ENCODE data around the gene CAMTA1.

CAMTA1 gene

DNA sequence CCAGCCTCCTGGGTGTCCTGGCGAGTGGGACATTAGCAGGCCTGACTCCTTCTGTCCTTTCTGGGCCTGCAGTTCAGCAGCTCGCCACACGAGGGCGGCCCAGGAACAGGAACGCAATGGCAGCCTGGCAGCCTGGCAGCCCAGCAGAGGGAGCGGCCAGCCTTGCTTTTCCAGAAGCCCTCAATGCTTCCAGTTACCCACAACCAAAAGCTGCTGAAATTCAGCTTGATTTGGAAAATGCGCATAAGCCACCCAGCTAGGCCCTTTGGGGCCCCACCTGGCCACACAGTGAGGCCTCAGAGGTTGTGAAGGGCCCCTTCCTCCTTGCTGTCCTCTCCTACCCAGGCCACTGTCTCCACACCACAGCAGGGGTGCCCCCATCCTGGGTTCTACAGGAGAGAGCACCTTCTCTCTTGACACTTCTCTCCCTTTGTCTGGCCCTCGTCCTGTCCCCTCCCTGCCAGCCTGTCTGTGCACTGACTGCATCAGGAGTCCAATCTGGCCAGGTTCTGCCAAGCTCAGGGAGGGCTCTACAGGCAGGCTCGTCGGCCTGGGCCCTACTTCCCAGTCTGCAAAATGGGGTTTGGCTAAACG, 882.5 kb downstream of the CAMTA1 start:
- in situ Hi-C loops (cut with MboI; ENCODE audit: low sequenced_read_pairs) = loop anchor here (25.0 kb wide), 2 partner anchors 245 to 645 kb away; partner anchors contain the start of gene SLC45A1

DNA sequence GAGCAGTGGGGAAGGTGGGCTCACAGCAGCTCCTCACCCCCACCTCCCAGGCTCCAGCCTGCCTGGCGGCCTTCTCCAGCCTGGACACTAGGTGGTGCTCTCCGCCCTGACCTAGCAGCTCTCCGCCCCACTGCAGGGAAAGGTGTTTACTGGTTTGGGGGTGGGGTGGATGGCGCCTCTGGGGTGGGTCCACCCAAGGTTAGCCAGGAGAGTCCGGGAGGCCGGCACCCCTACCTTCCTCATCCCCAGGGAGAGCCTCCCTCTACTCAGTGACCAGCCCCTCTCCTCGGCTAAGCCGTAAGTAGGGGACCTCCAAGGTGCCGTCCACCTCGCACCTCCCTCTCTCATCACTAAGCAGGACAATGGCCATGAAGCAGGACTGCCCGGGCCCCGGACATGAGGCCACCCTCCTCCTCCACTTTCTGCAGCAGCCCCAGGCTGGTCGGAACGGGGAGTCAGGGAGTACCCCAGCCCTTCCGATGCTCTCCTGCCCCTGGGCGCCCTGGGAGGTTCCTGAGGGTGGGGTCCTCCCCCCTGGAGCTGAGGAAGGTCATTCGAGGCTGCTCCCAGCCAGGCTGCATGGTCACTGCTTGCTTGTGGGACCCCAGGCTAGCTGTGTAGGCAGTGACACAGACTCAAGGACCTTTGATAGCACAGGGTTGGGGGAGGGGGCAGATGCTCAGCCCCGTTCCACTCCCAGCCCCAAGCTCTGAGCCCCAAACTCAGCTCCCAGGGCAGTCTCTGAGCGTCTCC, 884.5 kb downstream of the CAMTA1 start:
- in situ Hi-C loops (cut with MboI; ENCODE audit: low sequenced_read_pairs) = loop anchor here (25.0 kb wide), 2 partner anchors 243 to 643 kb away; partner anchors contain the start of gene SLC45A1

DNA sequence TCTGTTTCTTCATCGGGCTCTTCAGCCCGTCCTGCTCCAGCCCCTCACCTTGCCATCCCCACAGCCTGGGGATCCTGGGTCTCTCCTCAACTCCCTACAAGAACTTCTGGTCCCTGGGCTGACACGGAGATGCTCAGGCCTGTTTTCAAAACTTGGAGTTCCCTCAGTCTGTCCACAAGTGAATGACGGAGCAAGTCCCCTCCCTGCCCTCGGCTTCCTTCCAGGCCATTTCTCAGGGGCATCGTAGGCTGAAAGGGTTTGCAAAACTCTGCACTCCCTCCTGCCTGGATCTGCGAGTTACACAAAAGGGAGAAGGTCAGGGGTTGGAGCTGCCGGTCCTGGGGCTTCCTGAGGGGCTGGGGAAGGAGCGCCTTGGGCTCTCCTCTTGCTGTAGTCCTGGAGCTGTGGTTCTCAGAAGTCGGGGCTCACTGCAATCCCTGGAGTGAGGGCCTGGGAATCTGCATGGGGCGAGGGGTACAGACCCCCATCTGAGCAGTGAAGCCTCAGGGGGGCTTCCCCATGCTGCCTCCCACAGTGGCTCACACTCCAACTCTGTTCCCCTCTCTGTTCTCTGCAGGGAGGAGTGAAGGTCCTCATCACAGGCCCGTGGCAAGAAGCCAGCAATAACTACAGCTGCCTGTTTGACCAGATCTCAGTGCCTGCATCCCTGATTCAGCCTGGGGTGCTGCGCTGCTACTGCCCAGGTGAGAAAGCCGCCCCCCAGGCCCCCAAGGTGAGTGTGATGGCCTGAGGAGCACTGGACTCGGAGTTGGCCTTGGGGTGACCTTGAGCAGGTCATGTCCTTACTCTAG, 885.3 kb downstream of the CAMTA1 start:
- in situ Hi-C loops (cut with MboI; ENCODE audit: low sequenced_read_pairs) = loop anchor here (25.0 kb wide), 2 partner anchors 242 to 642 kb away; partner anchors contain the start of gene SLC45A1

DNA sequence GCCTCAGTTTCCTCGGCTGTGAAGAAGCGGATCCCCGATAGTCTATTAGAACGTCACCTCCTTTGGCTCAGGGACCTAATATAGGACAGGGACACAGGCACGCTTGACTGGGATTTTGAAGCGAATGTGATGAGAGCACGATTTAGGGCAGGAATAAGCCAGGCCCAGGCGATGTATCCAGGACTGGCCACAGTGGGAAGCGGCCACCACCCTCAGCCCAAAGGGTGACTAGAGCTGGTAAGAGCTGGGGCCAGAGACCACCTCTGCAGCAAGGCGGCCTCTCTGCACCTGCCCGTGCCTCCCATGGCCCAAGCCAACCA, 885.9 kb downstream of the CAMTA1 start:
- in situ Hi-C loops (cut with MboI; ENCODE audit: low sequenced_read_pairs) = loop anchor here (25.0 kb wide), 2 partner anchors 241 to 641 kb away; partner anchors contain the start of gene SLC45A1

GRCh38 chr1:7671676-7672075, 886.4 kb downstream of the CAMTA1 start:
- in situ Hi-C loops (cut with MboI; ENCODE audit: low sequenced_read_pairs) = loop anchor here (25.0 kb wide), 2 partner anchors 241 to 641 kb away; partner anchors contain the start of gene SLC45A1

GRCh38 chr1:7672864-7673263, 887.6 kb downstream of the CAMTA1 start:
- in situ Hi-C loops (cut with MboI; ENCODE audit: low sequenced_read_pairs) = loop anchor here (25.0 kb wide), 2 partner anchors 239 to 639 kb away; partner anchors contain the start of gene SLC45A1

DNA sequence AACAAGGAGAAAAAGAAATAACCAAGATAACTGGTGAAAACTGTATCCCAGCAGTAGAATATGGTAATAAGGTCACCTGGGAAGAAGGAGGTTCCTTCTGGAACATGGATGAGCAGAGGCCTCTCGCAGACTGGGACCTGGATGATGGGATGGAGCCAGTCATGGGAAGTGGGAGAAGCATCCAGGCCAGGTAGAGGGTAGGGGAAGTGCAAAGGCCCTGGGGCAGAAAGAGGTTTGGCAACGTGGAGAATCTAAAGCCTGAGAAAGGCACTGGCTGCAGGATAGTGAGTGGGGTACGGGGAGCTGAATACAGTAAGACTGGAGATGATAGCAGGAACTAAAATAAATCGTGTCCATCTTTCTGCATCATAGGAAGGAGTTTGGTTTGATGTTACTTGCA, 889.7 kb downstream of the CAMTA1 start:
- in situ Hi-C loops (cut with MboI; ENCODE audit: low sequenced_read_pairs) = loop anchor here (25.0 kb wide), 2 partner anchors 237 to 637 kb away; partner anchors contain the start of gene SLC45A1

DNA sequence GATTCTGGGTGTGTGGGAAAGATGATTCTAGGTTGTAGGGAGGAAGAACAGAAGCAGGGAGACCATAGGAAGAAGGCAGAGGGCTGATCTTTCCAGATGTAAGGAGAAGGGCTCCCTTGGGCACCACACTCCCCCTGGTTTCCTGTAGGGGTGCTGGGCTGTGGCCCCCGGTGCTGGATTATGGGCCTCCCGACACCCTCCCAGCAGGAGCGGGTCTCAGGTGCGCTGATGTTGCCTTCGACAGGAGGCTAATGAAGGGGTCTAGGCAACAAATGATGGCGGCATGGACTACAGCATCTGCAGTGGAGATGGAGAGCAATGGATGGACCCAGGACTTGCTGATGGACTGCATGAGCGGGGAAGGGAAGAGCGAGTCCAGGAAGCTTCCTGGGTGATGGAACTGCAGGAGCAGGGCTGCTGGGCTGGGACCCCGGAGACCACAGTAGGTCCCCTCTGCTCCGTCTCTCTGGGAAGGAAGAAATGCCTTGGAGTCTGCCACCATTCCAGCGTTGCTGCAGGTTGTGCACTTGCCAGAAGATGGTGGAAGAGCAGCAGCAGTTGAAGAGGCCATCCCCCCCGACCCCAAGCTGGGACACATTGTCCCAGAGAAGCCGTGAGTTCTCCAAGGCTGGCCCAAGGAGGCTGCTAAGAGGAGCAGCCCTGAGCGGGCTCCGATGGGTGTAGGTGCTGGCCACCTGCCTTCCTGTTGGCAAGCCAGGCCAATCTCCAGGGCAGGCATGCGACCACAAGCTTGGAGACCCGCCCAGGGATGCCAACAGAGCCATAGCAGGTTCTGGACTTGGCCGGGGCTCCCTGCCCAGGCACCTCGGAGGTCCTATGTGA, 890.4 kb downstream of the CAMTA1 start:
- in situ Hi-C loops (cut with MboI; ENCODE audit: low sequenced_read_pairs) = no loop called here

DNA sequence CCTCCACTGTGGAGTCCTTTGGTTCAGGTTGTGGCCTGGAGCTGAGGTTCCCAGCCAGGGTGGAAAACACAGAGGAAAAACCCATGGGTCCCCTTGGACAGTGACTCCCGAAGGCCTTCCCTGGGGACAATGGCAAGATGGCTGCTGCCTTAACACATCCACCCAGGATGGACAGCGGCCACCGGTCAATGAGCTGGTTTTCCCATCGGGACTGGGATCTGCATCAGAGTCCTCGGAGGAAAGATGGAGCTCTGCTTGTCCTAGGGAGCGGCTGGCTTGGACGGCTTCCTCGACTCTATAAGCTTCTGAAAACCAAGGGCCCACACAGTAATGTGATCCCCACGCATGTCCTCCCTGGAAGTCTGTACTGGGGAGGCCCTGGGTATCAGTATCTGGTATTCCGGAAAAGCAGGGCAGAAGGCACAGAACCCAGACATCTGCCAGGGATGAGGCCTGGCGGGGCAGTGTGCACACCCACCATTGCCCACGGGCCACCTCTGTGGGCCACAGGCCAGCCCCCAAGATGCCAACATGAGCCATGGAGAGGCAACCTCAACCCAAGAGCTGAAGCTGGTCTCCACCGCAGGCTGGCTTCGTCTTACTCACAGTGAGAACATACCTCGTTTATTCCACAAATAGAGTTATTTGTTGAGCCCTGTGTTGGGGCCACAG, 891.2 kb downstream of the CAMTA1 start:
- in situ Hi-C loops (cut with MboI; ENCODE audit: low sequenced_read_pairs) = no loop called here

DNA sequence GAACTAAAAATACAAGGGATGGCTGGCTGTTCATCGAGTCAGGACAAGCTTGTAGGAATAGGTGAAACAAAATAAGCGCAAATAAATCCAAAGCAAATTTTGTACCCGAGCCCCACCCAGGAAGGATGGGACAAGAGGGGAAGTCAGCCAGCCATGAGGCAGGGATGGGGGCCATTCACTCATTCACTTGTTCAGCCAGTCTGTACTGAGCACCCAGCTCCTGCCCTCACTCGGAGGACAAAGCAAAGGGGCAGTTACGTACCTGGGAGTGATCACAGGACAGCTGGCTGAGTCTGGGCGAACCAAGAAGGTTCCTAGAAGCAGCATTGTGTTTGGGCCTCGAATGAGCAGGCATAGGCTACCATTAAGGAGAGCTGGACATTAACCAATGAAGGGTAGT, 891.9 kb downstream of the CAMTA1 start:
- in situ Hi-C loops (cut with MboI; ENCODE audit: low sequenced_read_pairs) = no loop called here

DNA sequence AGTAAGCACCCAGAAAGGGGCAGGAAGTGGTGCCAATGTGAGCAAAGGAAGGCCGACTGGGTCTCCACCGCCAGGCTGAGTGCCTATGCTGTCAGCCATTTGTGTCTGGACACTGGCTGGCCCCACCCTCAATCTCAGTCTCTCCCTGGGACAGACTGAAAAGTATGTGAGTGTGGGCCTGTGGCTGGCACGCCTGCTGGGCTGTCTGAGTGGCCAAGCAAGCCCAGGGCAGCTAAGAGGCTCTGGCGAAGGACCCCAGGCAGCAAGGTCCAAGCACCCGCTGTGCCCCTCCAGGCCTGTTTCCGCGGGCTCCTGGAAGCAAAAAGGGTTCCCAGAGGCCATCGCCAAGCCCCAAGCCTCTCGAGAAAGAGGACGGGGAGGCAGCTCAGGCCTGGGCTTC, 892.6 kb downstream of the CAMTA1 start:
- in situ Hi-C loops (cut with MboI; ENCODE audit: low sequenced_read_pairs) = no loop called here

DNA sequence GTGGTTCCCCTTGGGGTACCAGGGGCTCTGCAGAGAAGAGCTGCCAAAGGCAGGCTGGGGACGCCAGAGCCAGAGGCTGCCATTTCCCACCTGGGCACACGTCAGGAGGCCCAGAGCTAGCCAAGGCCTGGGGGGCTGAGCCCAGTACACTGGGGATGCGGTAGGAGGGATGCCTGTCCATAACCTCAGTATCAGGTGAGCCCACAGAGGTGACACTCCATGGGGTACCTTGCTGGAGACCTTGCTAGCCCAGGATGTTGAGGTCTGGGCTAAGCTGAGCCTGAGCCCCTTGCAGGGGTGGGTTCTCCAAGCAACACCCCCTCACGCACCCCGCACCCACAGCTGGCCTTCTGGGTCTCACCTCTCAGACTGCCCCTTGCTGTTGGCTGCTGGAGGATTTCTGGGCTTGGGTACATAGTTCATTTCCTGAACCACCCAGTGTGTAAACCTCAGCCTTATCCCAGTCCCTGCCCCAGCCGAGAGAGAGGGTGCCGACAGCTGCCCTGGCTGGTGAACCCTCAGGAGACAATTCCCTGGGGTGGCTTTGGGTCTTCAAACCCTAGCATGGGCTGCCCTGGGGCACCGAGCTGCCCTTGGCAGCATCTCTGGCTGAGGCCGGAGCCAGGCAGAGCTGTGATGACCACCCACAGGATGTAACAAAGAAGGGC, 893.4 kb downstream of the CAMTA1 start:
- in situ Hi-C loops (cut with MboI; ENCODE audit: low sequenced_read_pairs) = no loop called here

DNA sequence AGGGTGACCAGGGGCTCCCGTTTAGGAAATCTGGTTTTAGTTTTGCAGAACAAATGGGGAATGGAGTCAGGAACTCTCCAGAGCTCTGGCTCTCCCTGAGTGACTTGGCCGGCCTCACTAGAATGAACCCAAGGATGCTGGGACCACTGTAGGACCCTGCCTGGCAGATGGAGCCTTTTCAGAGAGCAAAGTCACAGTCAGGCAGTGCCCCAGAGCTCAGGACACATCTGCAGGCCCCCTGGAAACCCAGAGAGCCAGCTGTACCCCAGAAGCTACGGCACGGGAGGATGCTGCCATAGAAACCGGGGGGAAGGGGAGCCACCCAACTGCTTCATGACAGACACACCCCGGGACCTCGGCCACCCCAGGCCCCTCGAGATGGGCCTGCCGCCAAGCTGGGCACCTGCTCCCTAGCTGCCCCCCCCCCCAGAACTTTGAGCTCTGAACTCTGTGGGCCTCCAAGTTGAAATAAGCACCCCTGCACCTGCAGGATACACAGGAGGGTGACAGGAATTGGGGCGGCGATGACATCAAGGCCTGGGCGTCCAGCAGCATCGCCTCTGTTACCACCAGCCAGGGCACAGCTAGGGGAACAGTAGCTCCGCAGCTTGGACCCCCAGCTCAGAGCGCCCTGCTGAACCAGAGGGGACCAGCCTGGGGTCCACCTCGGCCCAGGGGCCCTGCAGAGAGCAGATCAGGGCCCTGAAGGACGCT, 894.1 kb downstream of the CAMTA1 start:
- in situ Hi-C loops (cut with MboI; ENCODE audit: low sequenced_read_pairs) = no loop called here

- in situ Hi-C loops (cut with MboI; ENCODE audit: low sequenced_read_pairs) = no loop called here
These were observed 894.6 kb downstream of the CAMTA1 start for GRCh38 chr1:7679873-7680206.

DNA sequence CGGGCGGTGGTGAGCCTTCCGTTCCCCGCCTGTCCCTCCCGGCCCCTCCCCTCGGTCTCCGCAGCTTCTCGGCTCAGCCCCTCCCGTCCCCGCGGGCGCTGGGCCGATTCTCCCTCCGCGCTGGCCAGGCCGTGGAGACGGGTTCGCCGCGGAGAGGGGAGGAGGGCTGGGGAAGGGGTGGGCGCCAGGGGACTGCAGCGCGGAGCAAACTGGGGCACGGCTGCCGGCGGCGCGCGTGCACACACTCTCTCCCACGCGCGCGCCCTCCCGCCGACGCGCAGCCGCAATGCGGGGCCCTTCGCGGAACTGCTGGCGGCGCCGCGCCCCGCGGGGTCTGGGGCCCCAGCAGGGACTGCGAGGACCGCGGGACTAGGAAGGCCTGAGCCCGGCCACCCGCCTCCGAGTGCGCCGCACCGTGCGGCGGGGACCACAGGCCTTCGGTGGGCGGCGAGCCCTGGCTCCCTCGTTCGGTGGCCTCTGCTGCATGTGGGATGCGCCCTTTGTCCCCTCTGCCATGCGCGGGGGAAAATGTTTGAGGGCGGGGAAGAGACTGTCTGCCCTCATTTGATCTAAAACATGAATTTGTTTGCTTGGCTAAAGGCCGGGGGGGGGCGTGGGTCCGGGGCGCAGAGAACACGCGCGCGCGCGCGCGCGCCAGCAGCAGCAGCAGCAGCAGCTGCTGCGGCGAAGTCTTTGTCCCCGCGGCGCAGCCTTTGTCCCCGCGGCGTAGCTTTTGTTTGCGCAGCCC, 895.1 kb downstream of the CAMTA1 start:
- in situ Hi-C loops (cut with MboI; ENCODE audit: low sequenced_read_pairs) = no loop called here

DNA sequence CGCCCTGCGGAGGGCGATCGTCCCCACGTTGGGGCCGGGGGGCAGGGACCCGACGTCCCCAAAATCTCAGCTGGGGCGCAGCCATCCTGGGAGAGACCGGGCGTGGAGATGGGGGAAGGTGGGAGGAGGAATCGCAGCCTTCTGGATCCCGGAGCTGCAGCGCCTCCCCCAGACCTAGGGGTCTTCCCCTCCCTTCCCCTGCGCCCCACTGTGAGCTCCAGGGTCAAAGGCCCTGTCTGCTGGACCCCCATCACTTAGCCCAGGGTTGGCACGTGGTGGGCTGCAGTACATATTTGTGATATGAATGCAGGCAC, 895.7 kb downstream of the CAMTA1 start:
- in situ Hi-C loops (cut with MboI; ENCODE audit: low sequenced_read_pairs) = no loop called here

- in situ Hi-C loops (cut with MboI; ENCODE audit: low sequenced_read_pairs) = no loop called here
These were observed 896.1 kb downstream of the CAMTA1 start for GRCh38 chr1:7681401-7681800.

DNA sequence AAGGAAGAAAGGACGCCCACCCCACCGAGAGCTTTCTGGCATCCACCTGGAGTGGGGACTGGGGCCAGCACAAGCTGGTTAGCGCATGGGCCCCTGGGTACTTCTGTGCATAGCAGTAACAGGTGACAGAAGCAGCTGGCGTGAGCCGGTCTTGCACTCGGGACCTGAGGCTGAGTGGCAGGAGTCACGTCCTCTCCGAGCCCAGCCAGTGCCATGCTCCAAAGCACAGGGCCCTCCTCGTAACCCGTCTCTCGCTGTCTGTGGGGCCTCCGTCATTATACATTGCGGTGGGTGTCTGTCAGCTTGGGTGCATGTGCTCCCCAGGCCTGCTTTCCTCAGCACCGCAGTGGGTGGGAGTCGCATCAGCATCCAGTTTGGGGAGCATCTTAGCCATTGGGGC, 898.3 kb downstream of the CAMTA1 start:
- in situ Hi-C loops (cut with MboI; ENCODE audit: low sequenced_read_pairs) = no loop called here

Data from HL-60/S4 treated with retinoic acid at 250 ng/mL for 4 days and 3 days (cell line).